MCF 10A (cell line): ENCODE data around the gene PLN. TPM values are rescaled to one million over a fixed set of nuclear protein-coding genes. Genes with fewer than 3 reads are reported as not detected.

Experiments used
- BruUV-seq: library from RNA; stranded (reverse); fragments of 400-500 nt; replicated peaks from 2 replicates; lab custom pipeline; 2021; lab: Mats Ljungman, UMichigan
- CTCF ChIA-PET: fragments of 300-600 bp; sonication (Branson Sonifier 250); formaldehyde crosslinking; extraction: SDS; loops from one replicate; lab custom pipeline; 2021; ENCODE audit warnings: antibody characterized with exemption, inconsistent platforms; lab: Yijun Ruan, JAX
- POLR2A ChIA-PET: fragments of 300-600, 350-650 bp; sonication (Branson Sonifier 250); formaldehyde crosslinking; extraction: SDS; loops from one replicate; lab custom pipeline; 2020; ENCODE audit warnings: antibody characterized with exemption, inconsistent platforms; lab: Yijun Ruan, JAX
- DNase-seq: peaks from one replicate; pipeline ENCODE4 v3.0.0-alpha.2; 2018; ENCODE audit not compliant: unreplicated experiment
- H3K27ac Mint-ChIP-seq: one replicate; pipeline ENCODE4 v1.8.0; 2022; ENCODE audit warnings: mild to moderate bottlenecking, low read depth, mixed read lengths; ENCODE audit not compliant: unreplicated experiment
- H3K27me3 Mint-ChIP-seq: one replicate; pipeline ENCODE4 v1.8.0; 2022; ENCODE audit warnings: mixed read lengths; ENCODE audit not compliant: insufficient read depth, unreplicated experiment
- H3K36me3 Mint-ChIP-seq: one replicate; pipeline ENCODE4 v1.8.0; 2022; ENCODE audit warnings: mild to moderate bottlenecking, moderate library complexity, mixed read lengths; ENCODE audit not compliant: insufficient read depth, unreplicated experiment
- H3K4me1 Mint-ChIP-seq: one replicate; pipeline ENCODE4 v1.8.0; 2022; ENCODE audit warnings: mixed read lengths; ENCODE audit not compliant: insufficient read depth, unreplicated experiment
- H3K4me3 Mint-ChIP-seq: one replicate; pipeline ENCODE4 v1.8.0; 2022; ENCODE audit warnings: mild to moderate bottlenecking, moderate library complexity, mixed read lengths; ENCODE audit not compliant: unreplicated experiment
- H3K9me3 Mint-ChIP-seq: one replicate; pipeline ENCODE4 v1.8.0; 2022; ENCODE audit warnings: mixed read lengths; ENCODE audit not compliant: unreplicated experiment
- CTCF ChIP-seq: fragments of 200-600 bp; IDR thresholded peaks from one replicate; pipeline ENCODE4 v1.8.0; 2022; ENCODE audit warnings: antibody characterized with exemption, mild to moderate bottlenecking; ENCODE audit not compliant: unreplicated experiment
- intact Hi-C: fragments of 100-400 bp; cut with micrococcal nuclease; formaldehyde crosslinking; loops from 2 replicates; pipeline ENCODE4 v1.14.1; 2022
- total RNA-seq: library from RNA; stranded (reverse); gene quantifications from 2 replicates; pipeline ENCODE4 v1.2.3, GENCODE V29; 2022

Gene PLN
- total RNA-seq, 1 experiment from 2014 or later = not detected

GRCh38 chr6:118579786-118580185, 31.7 kb downstream of the PLN start:
- ChIA-PET CTCF (interaction anchor here (0.5 to 4.1 kb wide), 34 partner anchors 9 to 739 kb away, joined by 3 to 29 read pairs (median 4); no protein-coding TSS in a partner anchor), POLR2A (interaction anchor here (0.7 to 1.3 kb wide), 3 partner anchors 15 to 194 kb away, joined by 3 to 5 read pairs (median 3); no protein-coding TSS in a partner anchor)
- Mint-ChIP-seq H3K4me3 (no peak overlapping the region), H3K27me3 (no peaks in the 10 kb centered on the region), H3K36me3 (peaks cover 6% of the 10 kb centered on the region), H3K4me1 (peaks cover 16% of the 10 kb centered on the region), H3K9me3 (peaks cover 9% of the 10 kb centered on the region), H3K27ac (no peak overlapping the region)
- BruUV-seq = no TSS peak
- DNase-seq = no peak
- TF ChIP-seq CTCF = no peak
- intact Hi-C loops = loop anchor here (1.0 to 10.0 kb wide), 5 partner anchors 39 to 605 kb away; partner anchors contain the start of gene ASF1A

GRCh38 chr6:118580585-118581419, 32.7 kb downstream of the PLN start:
- H3K9me3 Mint-ChIP-seq = peaks cover 5% of the 10 kb centered on the region
- H3K27me3 Mint-ChIP-seq = no peaks in the 10 kb centered on the region
- intact Hi-C loops = loop anchor here (1.0 to 10.0 kb wide), 7 partner anchors 38 to 607 kb away; partner anchors contain the start of gene ASF1A
- BruUV-seq = no TSS peak
- peak overlapping the region; percentile 29 for H3K27ac Mint-ChIP-seq
- H3K36me3 Mint-ChIP-seq = peaks cover 6% of the 10 kb centered on the region
- peak; percentile 68 for TF ChIP-seq CTCF
- peaks cover 16% of the 10 kb centered on the region for H3K4me1 Mint-ChIP-seq
- peak overlapping the region; percentile 71 for H3K4me3 Mint-ChIP-seq
- peak; percentile 94 for DNase-seq
- CTCF ChIA-PET = interaction anchor here (0.5 to 4.1 kb wide), 38 partner anchors 9 to 972 kb away, joined by 3 to 29 read pairs (median 4); no protein-coding TSS in a partner anchor
- POLR2A ChIA-PET = interaction anchor here (0.5 to 1.3 kb wide), 6 partner anchors 16 to 315 kb away, joined by 3 to 6 read pairs (median 3); no protein-coding TSS in a partner anchor

GRCh38 chr6:118581489-118581959, 33.4 kb downstream of the PLN start:
- TF ChIP-seq CTCF = no peak
- Mint-ChIP-seq H3K4me3 (no peak overlapping the region), H3K4me1 (peaks cover 16% of the 10 kb centered on the region), H3K27me3 (no peaks in the 10 kb centered on the region), H3K9me3 (peaks cover 5% of the 10 kb centered on the region), H3K27ac (no peak overlapping the region), H3K36me3 (peaks cover 6% of the 10 kb centered on the region)
- intact Hi-C loops = loop anchor here (1.0 to 10.0 kb wide), 4 partner anchors 37 to 313 kb away; partner anchors contain the start of gene ASF1A
- peak; percentile 74 for DNase-seq
- CTCF ChIA-PET = interaction anchor here (0.6 to 4.1 kb wide), 13 partner anchors 9 to 741 kb away, joined by 3 to 29 read pairs (median 5); no protein-coding TSS in a partner anchor
- POLR2A ChIA-PET = interaction anchor here (0.6 to 1.3 kb wide), 2 partner anchors 72 to 298 kb away, joined by 3 to 6 read pairs; no protein-coding TSS in a partner anchor
- no TSS peak for BruUV-seq
